Upper lobe of left lung (tissue), 6 donors: ENCODE data around the gene PTPRD. TPM values are rescaled to one million over a fixed set of nuclear protein-coding genes. Genes with fewer than 3 reads are reported as not detected.

Experiments
- ATAC-seq, 2 donors: fragments of 200-7000 bp; cut with Tn5 transposase; one replicate each; pipeline ENCODE4 v1.9.1; 2022; ENCODE audit warnings: mild to moderate bottlenecking in 2 of 2, moderate library complexity in 2 of 2; ENCODE audit not compliant: low FRiP score in 2 of 2
- DNase-seq, 2 donors: peaks; one replicate each; pipeline ENCODE4 v3.0.0-alpha.2; 2019 to 2020
- H3K27ac ChIP-seq, 4 donors: fragments of 200-600 bp; sonication (generic); one replicate each; pipeline ENCODE4 v1.5.1; 2016 to 2019
- H3K27me3 ChIP-seq, 4 donors: fragments of 200-600 bp; sonication (generic); one replicate each; pipeline ENCODE4 v1.5.1; 2017 to 2019
- H3K36me3 ChIP-seq, 4 donors: fragments of 200-600 bp; sonication (generic); one replicate each; pipeline ENCODE4 v1.5.1; 2016 to 2019
- H3K4me1 ChIP-seq, 4 donors: fragments of 200-600 bp; sonication (generic); one replicate each; pipeline ENCODE4 v1.5.1; 2018 to 2019
- H3K4me3 ChIP-seq, 4 donors: fragments of 200-600 bp; sonication (generic); one replicate each; pipeline ENCODE4 v1.5.1; 2017 to 2019; ENCODE audit warnings: mild to moderate bottlenecking in 2 of 4, moderate library complexity in 1 of 4
- H3K9me3 ChIP-seq, 4 donors: fragments of 200-600 bp; sonication (generic); one replicate each; pipeline ENCODE4 v1.5.1; 2018 to 2019
- EP300 ChIP-seq, 4 donors: sonication (generic); formaldehyde crosslinking; IDR thresholded peaks; one replicate each; pipeline ENCODE4 v1.5.1; 2017; ENCODE audit warnings: antibody characterized with exemption in 4 of 4, control low read depth in 2 of 4
- POLR2A ChIP-seq, 4 donors: fragments of 450-650 bp; IDR thresholded peaks; one replicate each; pipeline ENCODE4 v1.5.1; 2016 to 2017; ENCODE audit warnings: antibody characterized with exemption in 4 of 4, mild to moderate bottlenecking in 2 of 4
- POLR2AphosphoS5 ChIP-seq, 2 donors: sonication (generic); formaldehyde crosslinking; IDR thresholded peaks; one replicate each; pipeline ENCODE4 v1.5.1; 2017; ENCODE audit warnings: antibody characterized with exemption in 2 of 2
- WGBS, 2 donors: methylation state at CpG; one replicate each; pipeline ENCODE4 v1.1.5; 2017 to 2018; 5-methylcytosine and 5-hydroxymethylcytosine counted together
- total RNA-seq, 6 donors: library from RNA; depleted of rRNA in 4 of 6; stranded (reverse); fragments of >200 nt in 4 of 6; gene quantifications; one replicate each; pipeline versions ENCODE4 v1.1.0 to v1.2.1, GENCODE V29; 2016 to 2021
- TF ChIP-seq, protein P1 (sequence below), 6 experiments: fragments of 450-650 bp in 4 of 6; fragments of 200-600 bp in 2 of 6; sonication (generic) in 2 of 6; IDR thresholded peaks; one replicate each; pipeline ENCODE4 v1.5.1; 2016 to 2019; ENCODE audit warnings: antibody characterized with exemption in 6 of 6
- donor health status: DM: no; HTN: no; CAD: no; lungs with moderate emphysema.
- donor health status: DM: no; HTN: yes; CAD: no; lungs with severe emphysema.

The PTPRD gene
- total RNA-seq, 6 donors from 2014 or later, result 7.4 to 46.1 (median 14.5) TPM

DNA sequence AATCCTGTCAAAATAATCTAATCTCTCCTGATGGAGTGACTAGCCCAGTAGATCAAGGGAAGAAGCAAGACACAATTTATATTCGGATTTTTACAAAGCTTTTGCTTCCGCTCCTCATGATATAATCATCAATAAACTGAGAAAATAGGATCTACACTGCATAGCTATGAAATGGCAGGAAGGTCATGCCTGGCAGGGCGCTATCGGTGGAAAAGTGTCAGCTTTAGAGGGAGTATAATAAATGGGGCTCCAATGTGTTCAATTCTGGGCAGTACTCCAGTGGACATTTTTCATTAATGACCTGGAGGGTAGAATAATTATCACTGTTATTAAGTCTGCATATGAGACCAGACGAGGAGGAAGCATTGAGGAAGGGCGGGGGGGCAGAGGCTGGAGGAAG lies 1799.9 kb downstream of the PTPRD start:
- no peak overlapping the region for H3K27ac ChIP-seq
- H3K9me3 ChIP-seq, result no peaks in the 10 kb centered on the region
- no peak overlapping the region for H3K4me3 ChIP-seq
- H3K36me3 ChIP-seq, result no peaks in the 10 kb centered on the region
- DNase-seq (no peak), ATAC-seq (no peak)
- no peaks in the 10 kb centered on the region for H3K4me1 ChIP-seq
- TF ChIP-seq EP300 (IDR thresholded peaks at IDR 0.05) (no peak), POLR2A (IDR thresholded peaks at IDR 0.05) (no peak), POLR2AphosphoS5 (IDR thresholded peaks at IDR 0.05) (no peak)
- TF ChIP-seq, protein P1, sequence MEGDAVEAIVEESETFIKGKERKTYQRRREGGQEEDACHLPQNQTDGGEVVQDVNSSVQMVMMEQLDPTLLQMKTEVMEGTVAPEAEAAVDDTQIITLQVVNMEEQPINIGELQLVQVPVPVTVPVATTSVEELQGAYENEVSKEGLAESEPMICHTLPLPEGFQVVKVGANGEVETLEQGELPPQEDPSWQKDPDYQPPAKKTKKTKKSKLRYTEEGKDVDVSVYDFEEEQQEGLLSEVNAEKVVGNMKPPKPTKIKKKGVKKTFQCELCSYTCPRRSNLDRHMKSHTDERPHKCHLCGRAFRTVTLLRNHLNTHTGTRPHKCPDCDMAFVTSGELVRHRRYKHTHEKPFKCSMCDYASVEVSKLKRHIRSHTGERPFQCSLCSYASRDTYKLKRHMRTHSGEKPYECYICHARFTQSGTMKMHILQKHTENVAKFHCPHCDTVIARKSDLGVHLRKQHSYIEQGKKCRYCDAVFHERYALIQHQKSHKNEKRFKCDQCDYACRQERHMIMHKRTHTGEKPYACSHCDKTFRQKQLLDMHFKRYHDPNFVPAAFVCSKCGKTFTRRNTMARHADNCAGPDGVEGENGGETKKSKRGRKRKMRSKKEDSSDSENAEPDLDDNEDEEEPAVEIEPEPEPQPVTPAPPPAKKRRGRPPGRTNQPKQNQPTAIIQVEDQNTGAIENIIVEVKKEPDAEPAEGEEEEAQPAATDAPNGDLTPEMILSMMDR (IDR thresholded peaks at IDR 0.05), result no peak
- 65 to 80% methylated on average over 6 of the region's 6 CpGs for WGBS, 2 donors
- no peaks in the 10 kb centered on the region for H3K27me3 ChIP-seq

DNA sequence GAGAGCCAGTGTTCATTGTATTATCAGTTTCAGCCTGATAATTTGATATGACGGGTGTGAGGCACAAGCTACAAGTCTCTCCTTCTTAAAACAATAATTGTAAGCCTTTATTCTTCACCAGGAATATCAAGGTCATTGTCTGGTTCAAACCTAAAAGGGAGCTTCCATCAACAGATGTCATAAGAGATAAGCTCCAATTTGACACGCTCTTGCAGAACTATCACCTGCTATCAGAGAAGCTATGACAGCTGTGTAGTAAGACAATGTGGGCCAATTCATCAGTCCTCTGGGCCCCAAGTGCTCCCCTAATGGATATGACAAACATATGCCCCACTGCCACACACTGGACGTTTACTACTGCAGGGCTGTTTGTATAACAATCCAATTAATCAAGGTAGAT lies 1803.1 kb downstream of the PTPRD start:
- H3K27ac ChIP-seq, result no peak overlapping the region
- 64 to 76% methylated on average over 3 of the region's 3 CpGs for WGBS, 2 donors
- DNase-seq (no peak), ATAC-seq (no peak)
- H3K9me3 ChIP-seq, result no peaks in the 10 kb centered on the region
- TF ChIP-seq EP300 (IDR thresholded peaks at IDR 0.05), result no peak
- TF ChIP-seq, protein P1 (IDR thresholded peaks at IDR 0.05), result no peak
- no peak for TF ChIP-seq POLR2A (IDR thresholded peaks at IDR 0.05)
- TF ChIP-seq POLR2AphosphoS5 (IDR thresholded peaks at IDR 0.05), result no peak
- H3K4me3 ChIP-seq, result no peak overlapping the region
- H3K27me3 ChIP-seq, result no peaks in the 10 kb centered on the region
- no peaks in the 10 kb centered on the region for H3K4me1 ChIP-seq
- no peaks in the 10 kb centered on the region for H3K36me3 ChIP-seq

DNA sequence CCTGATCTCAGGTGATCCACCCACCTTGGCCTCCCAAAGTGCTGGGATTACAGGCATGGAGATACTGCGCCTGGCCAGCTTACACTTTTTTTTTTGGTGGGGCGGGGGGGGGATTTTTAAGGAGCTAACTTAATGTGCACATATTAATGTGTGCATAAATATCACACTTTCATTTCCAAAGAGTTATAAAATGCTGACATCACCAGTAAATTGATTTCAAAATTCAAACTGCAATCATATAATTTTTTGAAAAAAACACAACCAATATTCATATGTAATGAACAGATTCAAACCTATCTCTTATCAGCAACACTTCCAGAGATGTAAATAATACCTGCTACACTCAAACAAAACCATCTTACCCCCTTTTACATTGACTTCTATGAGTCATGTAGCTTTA lies 1806.7 kb downstream of the PTPRD start:
- no peaks in the 10 kb centered on the region for H3K4me1 ChIP-seq
- no peak overlapping the region for H3K4me3 ChIP-seq
- no peaks in the 10 kb centered on the region for H3K9me3 ChIP-seq
- no peaks in the 10 kb centered on the region for H3K27me3 ChIP-seq
- DNase-seq (no peak), ATAC-seq (no peak)
- WGBS, 2 donors, result 91 to 95% methylated on average over 2 of the region's 2 CpGs
- H3K27ac ChIP-seq, result no peak overlapping the region
- H3K36me3 ChIP-seq, result no peaks in the 10 kb centered on the region
- no peak for TF ChIP-seq POLR2AphosphoS5 (IDR thresholded peaks at IDR 0.05)
- TF ChIP-seq, protein P1 (IDR thresholded peaks at IDR 0.05), result no peak
- no peak for TF ChIP-seq EP300 (IDR thresholded peaks at IDR 0.05)
- no peak for TF ChIP-seq POLR2A (IDR thresholded peaks at IDR 0.05)

DNA sequence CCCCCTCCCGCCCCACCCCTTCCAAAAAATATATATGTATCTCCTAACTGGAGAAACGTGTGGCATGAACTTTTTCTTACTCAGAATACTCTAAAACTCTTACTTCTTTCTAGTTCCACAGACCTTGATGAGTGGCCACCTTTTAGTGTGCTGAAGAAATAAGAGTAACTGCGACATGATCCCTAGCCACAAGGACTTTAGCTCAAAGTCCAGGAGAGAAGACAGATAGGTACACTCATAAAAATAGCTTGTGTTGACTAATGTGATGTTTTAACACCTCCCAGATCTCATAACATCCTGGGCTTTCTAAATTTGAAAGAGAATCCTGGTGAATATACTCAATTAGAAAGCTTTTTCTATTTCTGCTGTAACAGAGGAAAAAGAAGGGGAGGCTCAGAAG lies 1808.2 kb downstream of the PTPRD start:
- Histone ChIP-seq H3K27me3 (no peaks in the 10 kb centered on the region), H3K36me3 (no peaks in the 10 kb centered on the region), H3K9me3 (no peaks in the 10 kb centered on the region), H3K4me1 (no peaks in the 10 kb centered on the region), H3K27ac (no peak overlapping the region), H3K4me3 (no peak overlapping the region)
- no peak for TF ChIP-seq POLR2A (IDR thresholded peaks at IDR 0.05)
- no peak for TF ChIP-seq POLR2AphosphoS5 (IDR thresholded peaks at IDR 0.05)
- ATAC-seq (no peak), DNase-seq (no peak)
- 90 to 96% methylated on average over 3 of the region's 3 CpGs for WGBS, 2 donors

DNA sequence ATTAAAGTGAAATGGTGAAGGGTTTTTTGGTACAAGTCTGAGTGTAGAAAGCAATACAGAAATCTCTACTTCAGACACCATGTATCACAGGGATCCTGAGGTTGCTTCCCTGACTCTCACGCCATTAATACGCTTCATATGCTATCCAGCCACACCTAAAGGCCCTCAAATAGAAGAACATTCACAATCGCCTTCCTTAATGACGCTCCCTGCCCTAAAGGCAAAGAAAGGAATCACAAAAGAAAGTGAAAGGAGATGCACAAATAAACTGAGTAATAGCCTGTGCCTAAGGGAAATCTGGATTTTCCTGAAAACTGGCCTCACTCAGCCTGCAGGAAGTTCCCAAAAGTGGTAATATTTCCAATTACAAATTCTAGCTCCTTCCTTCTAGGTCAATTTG lies 1810.6 kb downstream of the PTPRD start:
- H3K27me3 ChIP-seq, result no peaks in the 10 kb centered on the region
- no peak overlapping the region for H3K4me3 ChIP-seq
- DNase-seq, result no peak
- TF ChIP-seq POLR2AphosphoS5 (IDR thresholded peaks at IDR 0.05), result no peak
- TF ChIP-seq, protein P1 (IDR thresholded peaks at IDR 0.05), result no peak
- TF ChIP-seq POLR2A (IDR thresholded peaks at IDR 0.05), result no peak
- TF ChIP-seq EP300 (IDR thresholded peaks at IDR 0.05), result no peak
- H3K27ac ChIP-seq, result no peak overlapping the region
- no peaks in the 10 kb centered on the region for H3K36me3 ChIP-seq
- no peaks in the 10 kb centered on the region for H3K4me1 ChIP-seq
- H3K9me3 ChIP-seq, result no peaks in the 10 kb centered on the region
- ATAC-seq, result no peak
- 84 to 91% methylated on average over 4 of the region's 4 CpGs for WGBS, 2 donors
